ENCODE measurements around the gene PCSK7. TPM values are rescaled to one million over a fixed set of nuclear protein-coding genes. Genes with fewer than 3 reads are reported as not detected.

PCSK7 gene
- total RNA-seq, 4 donors from 2014 or later: 136 to 244 (median 171) TPM

- peaks cover 0 to 63% (median 0%) of the 10 kb centered on the region in 3 donors for H3K36me3 ChIP-seq
- DNase-seq: peak in 1 of 3 donors; percentile 64
- H3K4me1 ChIP-seq: peaks cover 0 to 71% (median 7%) of the 10 kb centered on the region in 4 donors
- no peak for TF ChIP-seq CTCF (IDR thresholded peaks at IDR 0.05)
- TF ChIP-seq POLR2A (IDR thresholded peaks at IDR 0.05): no peak
- peak overlapping the region in 3 of 4 donors; percentile 39 to 85 (median 66) for H3K27ac ChIP-seq
- H3K9me3 ChIP-seq: no peaks in the 10 kb centered on the region
- no peak overlapping the region for H3K4me3 ChIP-seq
- no peaks in the 10 kb centered on the region for H3K27me3 ChIP-seq
Observed at GRCh38 chr11:117223741-117224689, 7.9 kb downstream of the PCSK7 start.

DNA sequence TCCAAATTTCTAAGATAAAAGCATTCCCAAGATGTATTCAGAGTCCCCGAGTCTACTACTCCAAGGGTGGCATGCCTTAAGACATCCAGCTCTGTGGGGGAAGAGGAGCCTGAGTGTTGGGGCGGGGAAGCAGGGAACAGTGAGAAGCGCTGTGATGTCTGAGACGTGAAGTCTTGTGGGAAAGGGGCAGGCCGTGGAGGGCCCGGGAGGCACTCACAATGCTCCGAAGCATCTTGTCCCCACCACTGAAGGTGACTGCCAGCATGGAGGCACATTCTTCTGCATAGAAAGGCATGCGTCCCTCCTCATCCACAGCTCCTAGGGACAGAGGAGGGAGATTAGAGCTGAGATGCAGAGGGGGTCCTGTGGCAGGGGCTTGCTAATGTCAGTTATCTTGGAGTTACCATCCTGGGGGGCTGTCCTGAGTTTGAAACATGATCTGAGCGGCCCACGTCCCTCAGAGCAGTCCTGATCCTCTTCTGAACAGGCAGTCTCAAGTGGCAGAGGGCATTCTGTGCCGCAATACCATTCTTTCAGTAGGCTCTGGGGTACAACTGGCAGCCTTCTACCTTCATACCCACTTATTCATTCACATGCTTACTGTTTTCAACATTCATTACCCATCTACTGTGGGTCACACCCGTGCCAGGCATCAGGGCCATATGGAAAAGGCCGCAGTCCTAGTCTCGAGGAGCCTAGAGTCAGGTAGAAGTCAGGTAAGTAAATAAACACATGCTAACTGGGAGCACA, 8.7 kb downstream of the PCSK7 start:
- peak in 1 of 3 donors; percentile 34 for DNase-seq
- Histone ChIP-seq H3K4me1 (peaks cover 0 to 75% (median 7%) of the 10 kb centered on the region in 4 donors), H3K4me3 (no peak overlapping the region), H3K27ac (peak overlapping the region in 2 of 4 donors; percentile 85 to 86), H3K36me3 (peaks cover 0 to 63% (median 0%) of the 10 kb centered on the region in 3 donors), H3K9me3 (no peaks in the 10 kb centered on the region), H3K27me3 (no peaks in the 10 kb centered on the region)
- no peak for TF ChIP-seq POLR2A (IDR thresholded peaks at IDR 0.05)
- no peak for TF ChIP-seq CTCF (IDR thresholded peaks at IDR 0.05)

GRCh38 chr11:117221775-117222517, 9.9 kb downstream of the PCSK7 start:
- peak overlapping the region; percentile 49 to 86 (median 65) for H3K27ac ChIP-seq
- H3K4me3 ChIP-seq: no peak overlapping the region
- peak in 2 of 3 donors; percentile 55 to 58 for DNase-seq
- peaks cover 0 to 75% (median 7%) of the 10 kb centered on the region in 4 donors for H3K4me1 ChIP-seq
- H3K9me3 ChIP-seq: no peaks in the 10 kb centered on the region
- H3K27me3 ChIP-seq: no peaks in the 10 kb centered on the region
- TF ChIP-seq POLR2A (IDR thresholded peaks at IDR 0.05) (no peak), CTCF (IDR thresholded peaks at IDR 0.05) (no peak)
- H3K36me3 ChIP-seq: peaks cover 0 to 63% (median 0%) of the 10 kb centered on the region in 3 donors

- H3K4me3 ChIP-seq: no peak overlapping the region
- DNase-seq: peak in 1 of 3 donors; percentile 36
- no peaks in the 10 kb centered on the region for H3K9me3 ChIP-seq
- TF ChIP-seq CTCF (IDR thresholded peaks at IDR 0.05) (no peak), POLR2A (IDR thresholded peaks at IDR 0.05) (no peak)
- H3K36me3 ChIP-seq: peaks cover 0 to 66% (median 0%) of the 10 kb centered on the region in 3 donors
- no peaks in the 10 kb centered on the region for H3K27me3 ChIP-seq
- peaks cover 0 to 73% (median 7%) of the 10 kb centered on the region in 4 donors for H3K4me1 ChIP-seq
- peak overlapping the region; percentile 49 to 86 (median 65) for H3K27ac ChIP-seq
Observed at GRCh38 chr11:117220999-117221774, 10.7 kb downstream of the PCSK7 start.
